HFF-Myc (cell line): Measurements from ENCODE around the gene OVOL3.

Experiments
- DNase-seq: peaks from one replicate; pipeline ENCODE4 v3.0.0-alpha.2; 2011; ENCODE audit warnings: low read depth; ENCODE audit errors: extremely low read depth
- H3K4me3 ChIP-seq: replicated peaks from 2 replicates; pipeline ENCODE4 v1.5.1; 2011; ENCODE audit warnings: low read depth, mild to moderate bottlenecking, control low read depth, low read length
- CTCF ChIP-seq: IDR thresholded peaks from 2 replicates; pipeline ENCODE4 v1.5.1; 2012; ENCODE audit warnings: mild to moderate bottlenecking, low read depth, low read length, control low read depth; ENCODE audit errors: missing control alignments

Gene OVOL3

GRCh38 chr19:36114721-36115452 lies 3.9 kb downstream of the OVOL3 start, which contains the start of gene POLR2I:
Gene POLR2I, minus strand, starts transcription at chr19:36114875. Its CDS starts 19 bp downstream, at chr19:36114856.
- H3K4me3 ChIP-seq, result peak within 1 kb of the TSS; percentile 91
- no peak for TF ChIP-seq CTCF
- peak; percentile 99 for DNase-seq

GRCh38 chr19:36115453-36116343 lies 4.8 kb downstream of the OVOL3 start, which contains the start of gene TBCB:
Gene TBCB, plus strand, starts transcription at chr19:36115468. Its CDS starts 93 bp downstream, at chr19:36115561.
- no peak for TF ChIP-seq CTCF
- H3K4me3 ChIP-seq, result peak within 1 kb of the TSS; percentile 91
- DNase-seq, result no peak

- TF ChIP-seq CTCF, result no peak
- peak overlapping the region; percentile 91 for H3K4me3 ChIP-seq
- DNase-seq, result no peak
Observed at GRCh38 chr19:36116344-36116637, 5.3 kb downstream of the OVOL3 start.

GRCh38 chr19:36120092-36120983 lies 9.4 kb downstream of the OVOL3 start:
- no peak for TF ChIP-seq CTCF
- no peak overlapping the region for H3K4me3 ChIP-seq
- no peak for DNase-seq

- no peak overlapping the region for H3K4me3 ChIP-seq
- DNase-seq, result no peak
- no peak for TF ChIP-seq CTCF
Observed at GRCh38 chr19:36120984-36121358, 10.0 kb downstream of the OVOL3 start.

GRCh38 chr19:36121486-36122124 lies 10.7 kb downstream of the OVOL3 start:
- no peak overlapping the region for H3K4me3 ChIP-seq
- no peak for DNase-seq
- TF ChIP-seq CTCF, result no peak
